H1 (cell line): ENCODE measurements around the gene CCDC91. TPM values are rescaled to one million over a fixed set of nuclear protein-coding genes. Genes with fewer than 3 reads are reported as not detected.

ENCODE experiments used
- ASH2L ChIP-seq: fragments of 200-600, 300-600 bp; sonication (generic); IDR thresholded peaks from one replicate; pipeline ENCODE4 v1.7.1; 2017; ENCODE audit warnings: low read length
- BRCA1 ChIP-seq: IDR thresholded peaks from 2 replicates; pipeline ENCODE4 v1.6.1; 2012; ENCODE audit warnings: low read depth, low read length, improper control_type of control experiment
- CHD1 ChIP-seq: IDR thresholded peaks from 2 replicates; pipeline ENCODE4 v1.6.1; 2012; ENCODE audit warnings: low read depth, low read length, improper control_type of control experiment
- CTBP2 ChIP-seq: IDR thresholded peaks from 2 replicates; pipeline ENCODE4 v1.7.0; 2011; ENCODE audit warnings: borderline replicate concordance, mild to moderate bottlenecking, moderate library complexity, mixed read lengths, low read length; ENCODE audit not compliant: insufficient read depth, insufficient read length
- NANOG ChIP-seq: IDR thresholded peaks from 2 replicates; pipeline ENCODE4 v1.6.1; 2011; ENCODE audit warnings: low read length, low read depth, mild to moderate bottlenecking, inconsistent platforms; ENCODE audit not compliant: insufficient read depth, poor library complexity, severe bottlenecking
- RXRA ChIP-seq: IDR thresholded peaks from 2 replicates; pipeline ENCODE4 v1.6.1; 2011; ENCODE audit warnings: low read depth, mild to moderate bottlenecking, low read length, moderate library complexity; ENCODE audit not compliant: insufficient read depth
- SP1 ChIP-seq: IDR thresholded peaks from 2 replicates; pipeline ENCODE4 v1.6.1; 2011; ENCODE audit warnings: low read depth, low read length
- SP2 ChIP-seq: IDR thresholded peaks from 2 replicates; pipeline ENCODE4 v1.6.1; 2012; ENCODE audit warnings: mild to moderate bottlenecking, low read length, inconsistent platforms
- polyA plus RNA-seq, 7 experiments: library from polyadenylated mRNA; depleted of rRNA in 3 of 7; stranded (reverse) in 5 of 7; unstranded in 2 of 7; fragments of >200 nt in 5 of 7; fragments of 200-250 nt in 2 of 7; gene quantifications; 1 replicate in 5 of 7; 2 replicates in 1 of 7; 4 replicates in 1 of 7; pipeline versions ENCODE4 v1.2.1 to v1.2.3, GENCODE V29; 2011 to 2013; ENCODE audit warnings: missing spikeins in 2 of 7, mixed read lengths in 2 of 7
- total RNA-seq: library from RNA; stranded (reverse); fragmentation: NEBNext Ultra II Directional; extraction: Animal tissue kit (Norgen Biotek cat#: 25700); gene quantifications from 2 replicates; pipeline ENCODE4 v1.2.1, GENCODE V29; 2021
- TF ChIP-seq, protein P1 (sequence below): fragments of 300-600 bp; sonication (generic); IDR thresholded peaks from 2 replicates; pipeline ENCODE4 v1.7.1; 2012; ENCODE audit warnings: low read length, moderate library complexity, mild to moderate bottlenecking, inconsistent platforms; ENCODE audit not compliant: insufficient replicate concordance

The CCDC91 gene
- total and polyA plus RNA-seq, 2 of the 8 experiments (the other 6 are each of a cell fraction or from before 2014, with no cell fraction given) = 8.6 to 23.1 TPM

DNA sequence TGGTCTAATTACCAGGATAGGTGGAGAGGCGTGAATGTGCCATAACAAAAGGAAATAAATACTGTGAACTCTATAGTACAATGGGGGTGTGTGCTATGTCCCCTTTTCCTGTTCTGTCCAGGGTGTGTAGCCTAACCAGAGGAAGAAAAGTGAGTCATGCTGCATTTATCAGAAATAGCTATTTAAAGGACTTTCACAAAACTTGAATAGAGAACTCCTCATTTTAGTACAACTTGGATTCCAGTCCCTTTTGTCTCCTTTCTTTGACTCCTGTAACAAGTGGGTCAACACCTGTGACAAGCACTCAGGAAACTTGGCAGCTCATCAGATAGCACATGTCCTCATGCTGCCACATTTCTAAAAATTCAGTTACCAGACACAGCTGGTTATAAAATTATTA lies 123.4 kb downstream of the CCDC91 start (continued):
- TF ChIP-seq, protein P1, sequence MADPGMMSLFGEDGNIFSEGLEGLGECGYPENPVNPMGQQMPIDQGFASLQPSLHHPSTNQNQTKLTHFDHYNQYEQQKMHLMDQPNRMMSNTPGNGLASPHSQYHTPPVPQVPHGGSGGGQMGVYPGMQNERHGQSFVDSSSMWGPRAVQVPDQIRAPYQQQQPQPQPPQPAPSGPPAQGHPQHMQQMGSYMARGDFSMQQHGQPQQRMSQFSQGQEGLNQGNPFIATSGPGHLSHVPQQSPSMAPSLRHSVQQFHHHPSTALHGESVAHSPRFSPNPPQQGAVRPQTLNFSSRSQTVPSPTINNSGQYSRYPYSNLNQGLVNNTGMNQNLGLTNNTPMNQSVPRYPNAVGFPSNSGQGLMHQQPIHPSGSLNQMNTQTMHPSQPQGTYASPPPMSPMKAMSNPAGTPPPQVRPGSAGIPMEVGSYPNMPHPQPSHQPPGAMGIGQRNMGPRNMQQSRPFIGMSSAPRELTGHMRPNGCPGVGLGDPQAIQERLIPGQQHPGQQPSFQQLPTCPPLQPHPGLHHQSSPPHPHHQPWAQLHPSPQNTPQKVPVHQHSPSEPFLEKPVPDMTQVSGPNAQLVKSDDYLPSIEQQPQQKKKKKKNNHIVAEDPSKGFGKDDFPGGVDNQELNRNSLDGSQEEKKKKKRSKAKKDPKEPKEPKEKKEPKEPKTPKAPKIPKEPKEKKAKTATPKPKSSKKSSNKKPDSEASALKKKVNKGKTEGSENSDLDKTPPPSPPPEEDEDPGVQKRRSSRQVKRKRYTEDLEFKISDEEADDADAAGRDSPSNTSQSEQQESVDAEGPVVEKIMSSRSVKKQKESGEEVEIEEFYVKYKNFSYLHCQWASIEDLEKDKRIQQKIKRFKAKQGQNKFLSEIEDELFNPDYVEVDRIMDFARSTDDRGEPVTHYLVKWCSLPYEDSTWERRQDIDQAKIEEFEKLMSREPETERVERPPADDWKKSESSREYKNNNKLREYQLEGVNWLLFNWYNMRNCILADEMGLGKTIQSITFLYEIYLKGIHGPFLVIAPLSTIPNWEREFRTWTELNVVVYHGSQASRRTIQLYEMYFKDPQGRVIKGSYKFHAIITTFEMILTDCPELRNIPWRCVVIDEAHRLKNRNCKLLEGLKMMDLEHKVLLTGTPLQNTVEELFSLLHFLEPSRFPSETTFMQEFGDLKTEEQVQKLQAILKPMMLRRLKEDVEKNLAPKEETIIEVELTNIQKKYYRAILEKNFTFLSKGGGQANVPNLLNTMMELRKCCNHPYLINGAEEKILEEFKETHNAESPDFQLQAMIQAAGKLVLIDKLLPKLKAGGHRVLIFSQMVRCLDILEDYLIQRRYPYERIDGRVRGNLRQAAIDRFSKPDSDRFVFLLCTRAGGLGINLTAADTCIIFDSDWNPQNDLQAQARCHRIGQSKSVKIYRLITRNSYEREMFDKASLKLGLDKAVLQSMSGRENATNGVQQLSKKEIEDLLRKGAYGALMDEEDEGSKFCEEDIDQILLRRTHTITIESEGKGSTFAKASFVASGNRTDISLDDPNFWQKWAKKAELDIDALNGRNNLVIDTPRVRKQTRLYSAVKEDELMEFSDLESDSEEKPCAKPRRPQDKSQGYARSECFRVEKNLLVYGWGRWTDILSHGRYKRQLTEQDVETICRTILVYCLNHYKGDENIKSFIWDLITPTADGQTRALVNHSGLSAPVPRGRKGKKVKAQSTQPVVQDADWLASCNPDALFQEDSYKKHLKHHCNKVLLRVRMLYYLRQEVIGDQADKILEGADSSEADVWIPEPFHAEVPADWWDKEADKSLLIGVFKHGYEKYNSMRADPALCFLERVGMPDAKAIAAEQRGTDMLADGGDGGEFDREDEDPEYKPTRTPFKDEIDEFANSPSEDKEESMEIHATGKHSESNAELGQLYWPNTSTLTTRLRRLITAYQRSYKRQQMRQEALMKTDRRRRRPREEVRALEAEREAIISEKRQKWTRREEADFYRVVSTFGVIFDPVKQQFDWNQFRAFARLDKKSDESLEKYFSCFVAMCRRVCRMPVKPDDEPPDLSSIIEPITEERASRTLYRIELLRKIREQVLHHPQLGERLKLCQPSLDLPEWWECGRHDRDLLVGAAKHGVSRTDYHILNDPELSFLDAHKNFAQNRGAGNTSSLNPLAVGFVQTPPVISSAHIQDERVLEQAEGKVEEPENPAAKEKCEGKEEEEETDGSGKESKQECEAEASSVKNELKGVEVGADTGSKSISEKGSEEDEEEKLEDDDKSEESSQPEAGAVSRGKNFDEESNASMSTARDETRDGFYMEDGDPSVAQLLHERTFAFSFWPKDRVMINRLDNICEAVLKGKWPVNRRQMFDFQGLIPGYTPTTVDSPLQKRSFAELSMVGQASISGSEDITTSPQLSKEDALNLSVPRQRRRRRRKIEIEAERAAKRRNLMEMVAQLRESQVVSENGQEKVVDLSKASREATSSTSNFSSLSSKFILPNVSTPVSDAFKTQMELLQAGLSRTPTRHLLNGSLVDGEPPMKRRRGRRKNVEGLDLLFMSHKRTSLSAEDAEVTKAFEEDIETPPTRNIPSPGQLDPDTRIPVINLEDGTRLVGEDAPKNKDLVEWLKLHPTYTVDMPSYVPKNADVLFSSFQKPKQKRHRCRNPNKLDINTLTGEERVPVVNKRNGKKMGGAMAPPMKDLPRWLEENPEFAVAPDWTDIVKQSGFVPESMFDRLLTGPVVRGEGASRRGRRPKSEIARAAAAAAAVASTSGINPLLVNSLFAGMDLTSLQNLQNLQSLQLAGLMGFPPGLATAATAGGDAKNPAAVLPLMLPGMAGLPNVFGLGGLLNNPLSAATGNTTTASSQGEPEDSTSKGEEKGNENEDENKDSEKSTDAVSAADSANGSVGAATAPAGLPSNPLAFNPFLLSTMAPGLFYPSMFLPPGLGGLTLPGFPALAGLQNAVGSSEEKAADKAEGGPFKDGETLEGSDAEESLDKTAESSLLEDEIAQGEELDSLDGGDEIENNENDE = no peak
- TF ChIP-seq RXRA = no peak
- no peak for TF ChIP-seq BRCA1
- no peak for TF ChIP-seq SP1
- no peak for TF ChIP-seq ASH2L
- TF ChIP-seq CHD1 = no peak
- no peak for TF ChIP-seq SP2
- no peak for TF ChIP-seq NANOG
- TF ChIP-seq CTBP2 = no peak
